ENCODE data around the gene CNIH4. TPM values are rescaled to one million over a fixed set of nuclear protein-coding genes. Genes with fewer than 3 reads are reported as not detected.

The CNIH4 gene
- polyA plus RNA-seq, 1 of the 3 experiments (the other 2 are of a cell fraction) = 37.7 TPM

- TF ChIP-seq IRF3 (IDR thresholded peaks at IDR 0.05; ENCODE audit: low read depth, low read length) (no peak), EZH2phosphoT487 (IDR thresholded peaks at IDR 0.05; ENCODE audit: borderline replicate concordance, low read depth) (no peak), NFIC (IDR thresholded peaks at IDR 0.05; ENCODE audit: borderline replicate concordance) (no peak), GABPA (IDR thresholded peaks at IDR 0.05; ENCODE audit: low read depth) (peak; percentile 75), RCOR1 (IDR thresholded peaks at IDR 0.05; ENCODE audit: low read length) (peak; percentile 26), TCF12 (IDR thresholded peaks at IDR 0.05) (no peak), YY1 (IDR thresholded peaks at IDR 0.05; ENCODE audit: low read depth) (no peak), TAF1 (IDR thresholded peaks at IDR 0.05; ENCODE audit: borderline replicate concordance, low read depth, low read length) (peak; percentile 44; the same call in 1 of the 2 replicates)
- TF ChIP-seq, protein P1, sequence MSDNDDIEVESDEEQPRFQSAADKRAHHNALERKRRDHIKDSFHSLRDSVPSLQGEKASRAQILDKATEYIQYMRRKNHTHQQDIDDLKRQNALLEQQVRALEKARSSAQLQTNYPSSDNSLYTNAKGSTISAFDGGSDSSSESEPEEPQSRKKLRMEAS (IDR thresholded peaks at IDR 0.05; ENCODE audit: low read depth) = peak; percentile 84
- TF ChIP-seq, protein P2, sequence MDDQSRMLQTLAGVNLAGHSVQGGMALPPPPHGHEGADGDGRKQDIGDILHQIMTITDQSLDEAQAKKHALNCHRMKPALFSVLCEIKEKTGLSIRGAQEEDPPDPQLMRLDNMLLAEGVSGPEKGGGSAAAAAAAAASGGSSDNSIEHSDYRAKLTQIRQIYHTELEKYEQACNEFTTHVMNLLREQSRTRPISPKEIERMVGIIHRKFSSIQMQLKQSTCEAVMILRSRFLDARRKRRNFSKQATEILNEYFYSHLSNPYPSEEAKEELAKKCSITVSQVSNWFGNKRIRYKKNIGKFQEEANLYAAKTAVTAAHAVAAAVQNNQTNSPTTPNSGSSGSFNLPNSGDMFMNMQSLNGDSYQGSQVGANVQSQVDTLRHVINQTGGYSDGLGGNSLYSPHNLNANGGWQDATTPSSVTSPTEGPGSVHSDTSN (IDR thresholded peaks at IDR 0.05) = no peak
These were observed 26.6 kb upstream of the CNIH4 start, which contains the start of gene NVL (continued) for GRCh38 chr1:224329842-224330753.

DNA sequence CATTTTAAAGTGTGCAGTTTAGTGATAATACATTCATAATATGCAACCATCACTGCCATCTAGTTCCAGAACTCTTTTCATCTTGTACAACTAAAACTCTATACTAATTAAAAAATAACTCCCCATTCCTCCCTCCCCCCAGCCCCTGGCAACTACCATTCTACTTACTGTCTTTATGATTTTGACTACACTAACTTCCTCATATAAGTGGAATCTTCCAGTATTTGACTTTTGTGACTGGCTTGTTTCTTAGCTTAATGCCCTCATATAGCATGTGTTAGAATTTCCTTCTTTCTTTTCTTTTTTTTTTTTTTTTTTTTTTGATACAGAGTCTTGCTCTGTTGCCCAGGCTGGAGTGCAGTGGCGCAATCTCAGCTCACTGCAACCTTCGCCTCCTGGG lies 25.4 kb upstream of the CNIH4 start:
- ChIA-PET CTCF (interaction anchor here (0.6 to 1.0 kb wide), 2 partner anchors 17 to 215 kb away, joined by 3 to 4 read pairs; no protein-coding TSS in a partner anchor), POLR2A (no interaction called here)
- Histone ChIP-seq H3K9me3 (no peaks in the 10 kb centered on the region), H3K4me1 (ENCODE audit: control insufficient read depth in 1 of 2, insufficient read depth in 2 of 2, low read depth in 1 of 2, low read length in 1 of 2) (peaks cover 4 to 11% of the 10 kb centered on the region in 2 experiments), H3K4me3 (ENCODE audit: low read depth in 2 of 2, low read length in 1 of 2) (no peak overlapping the region), H3K79me2 (ENCODE audit: insufficient read depth) (peaks cover 36% of the 10 kb centered on the region), H3K9me2 (no peaks in the 10 kb centered on the region), H2AFZ (ENCODE audit: low read depth) (no peak overlapping the region), H3K9ac (no peak overlapping the region), H3K4me2 (no peak overlapping the region), H3K27ac (ENCODE audit: low read depth in 2 of 2, low read length in 1 of 2) (no peak overlapping the region; a peak in 1 of 4 replicates), H3F3A (replicated peaks; ENCODE audit: insufficient read depth) (peaks cover 23% of the 10 kb centered on the region), H3K27me3 (ENCODE audit: insufficient read depth) (no peaks in the 10 kb centered on the region), H4K20me1 (ENCODE audit: insufficient read depth) (no peaks in the 10 kb centered on the region), H3K36me3 (replicated peaks in 1 of 2; ENCODE audit: control insufficient read depth in 1 of 2, insufficient read depth in 2 of 2, low read length in 1 of 2) (no peaks in the 10 kb centered on the region)
- TF ChIP-seq CHD2 (IDR thresholded peaks at IDR 0.05; ENCODE audit: low read length, partially characterized antibody) (no peak), IRF3 (IDR thresholded peaks at IDR 0.05; ENCODE audit: low read depth, low read length) (no peak), TEAD4 (IDR thresholded peaks at IDR 0.05; ENCODE audit: borderline replicate concordance, insufficient read depth) (no peak), RCOR1 (IDR thresholded peaks at IDR 0.05; ENCODE audit: low read length) (no peak), RFX5 (IDR thresholded peaks at IDR 0.05; ENCODE audit: low read length) (no peak), EP300 (IDR thresholded peaks at IDR 0.05; ENCODE audit: borderline replicate concordance in 1 of 2, low read depth in 1 of 2, low read length in 1 of 2) (no peak), RAD21 (IDR thresholded peaks at IDR 0.05; ENCODE audit: low read length) (no peak), TCF12 (IDR thresholded peaks at IDR 0.05) (no peak), NRF1 (IDR thresholded peaks at IDR 0.05; ENCODE audit: low read depth, low read length) (no peak), FOXM1 (IDR thresholded peaks at IDR 0.05; ENCODE audit: low read depth) (no peak), FOXJ3 (CRISPR knock-in tag; IDR thresholded peaks at IDR 0.05) (no peak), ELF1 (IDR thresholded peaks at IDR 0.05) (no peak), REST (IDR thresholded peaks at IDR 0.05; ENCODE audit: low read depth, low read length) (no peak), GABPA (IDR thresholded peaks at IDR 0.05; ENCODE audit: low read depth) (no peak)
- TF ChIP-seq, protein P1 (IDR thresholded peaks at IDR 0.05; ENCODE audit: low read depth) = no peak
- WGBS (ENCODE audit: low lambda C conversion rate) = 97% methylated on average over 2 of the region's 2 CpGs
- DNase-seq = no peak
